Measurements from ENCODE around the gene PACSIN3. TPM values are rescaled to one million over a fixed set of nuclear protein-coding genes. Genes with fewer than 3 reads are reported as not detected.

PACSIN3 gene
- total RNA-seq, 4 donors from 2014 or later, result 55.9 to 95.7 (median 65.0) TPM

GRCh38 chr11:47229161-47229560 is 42.9 kb upstream of the PACSIN3 start:
- 85 to 91% methylated on average over 8 of the region's 8 CpGs for WGBS, 2 donors
- intact Hi-C loops (cut with DNase I), result no loop called here
- peaks cover 0 to 94% (median 3%) of the 10 kb centered on the region in 3 donors for H3K36me3 ChIP-seq
- no peak overlapping the region for H3K27ac ChIP-seq
- no peak for TF ChIP-seq CTCF (IDR thresholded peaks at IDR 0.05)
- TF ChIP-seq POLR2A (IDR thresholded peaks at IDR 0.05), result no peak
- H3K9me3 ChIP-seq, result no peaks in the 10 kb centered on the region
- H3K27me3 ChIP-seq, result no peaks in the 10 kb centered on the region
- peaks cover 0 to 5% (median 0%) of the 10 kb centered on the region in 3 donors for H3K4me1 ChIP-seq
- DNase-seq, result no peak
- H3K4me3 ChIP-seq, result no peak overlapping the region

GRCh38 chr11:47225552-47226400 is 39.5 kb upstream of the PACSIN3 start:
- DNase-seq, result no peak
- WGBS, 2 donors, result 85 to 94% methylated on average over 7 of the region's 7 CpGs
- no peaks in the 10 kb centered on the region for H3K27me3 ChIP-seq
- intact Hi-C loops (cut with DNase I), result no loop called here
- H3K4me1 ChIP-seq, result peaks cover 0 to 1% (median under 1%) of the 10 kb centered on the region in 3 donors
- H3K9me3 ChIP-seq, result no peaks in the 10 kb centered on the region
- H3K4me3 ChIP-seq, result no peak overlapping the region
- TF ChIP-seq CTCF (IDR thresholded peaks at IDR 0.05) (no peak), POLR2A (IDR thresholded peaks at IDR 0.05) (no peak)
- no peak overlapping the region for H3K27ac ChIP-seq
- peaks cover 4 to 100% (median 7%) of the 10 kb centered on the region in 3 donors for H3K36me3 ChIP-seq

- Histone ChIP-seq H3K9me3 (no peaks in the 10 kb centered on the region), H3K4me1 (peaks cover 4 to 31% (median 17%) of the 10 kb centered on the region in 3 donors), H3K27ac (no peak overlapping the region), H3K36me3 (peaks cover 4 to 98% (median 7%) of the 10 kb centered on the region in 3 donors), H3K4me3 (no peak overlapping the region), H3K27me3 (no peaks in the 10 kb centered on the region)
- WGBS, 2 donors, result 93 to 100% methylated on average over 2 of the region's 2 CpGs
- no peak for TF ChIP-seq POLR2A (IDR thresholded peaks at IDR 0.05)
- no peak for DNase-seq
- intact Hi-C loops (cut with DNase I), result no loop called here
Observed at GRCh38 chr11:47222696-47223095, 36.5 kb upstream of the PACSIN3 start.

GRCh38 chr11:47220401-47220821 is 34.2 kb upstream of the PACSIN3 start:
- Histone ChIP-seq H3K9me3 (no peaks in the 10 kb centered on the region), H3K4me3 (no peak overlapping the region), H3K36me3 (peaks cover 4 to 84% (median 7%) of the 10 kb centered on the region in 3 donors), H3K27ac (peak overlapping the region in 2 of 4 donors; percentile 25 to 39), H3K27me3 (no peaks in the 10 kb centered on the region), H3K4me1 (peaks cover 15 to 54% (median 32%) of the 10 kb centered on the region in 3 donors)
- no peak for DNase-seq
- no peak for TF ChIP-seq CTCF (IDR thresholded peaks at IDR 0.05)
- intact Hi-C loops (cut with DNase I), result no loop called here
- WGBS, 2 donors, result 29 to 44% methylated on average over 1 of the region's 1 CpG

GRCh38 chr11:47216121-47216798 is 30.0 kb upstream of the PACSIN3 start:
- peak overlapping the region; percentile 93 to 99 (median 95) for H3K27ac ChIP-seq
- H3K27me3 ChIP-seq, result no peaks in the 10 kb centered on the region
- TF ChIP-seq POLR2A (IDR thresholded peaks at IDR 0.05) (no peak), CTCF (IDR thresholded peaks at IDR 0.05) (no peak)
- no peak for DNase-seq
- H3K4me3 ChIP-seq, result peak overlapping the region; percentile 60 to 77 (median 75)
- intact Hi-C loops (cut with DNase I), result loop anchor here (5.0 kb wide), 1 partner anchor 34 kb away; no protein-coding TSS in a partner anchor
- peaks cover 0 to 42% (median 4%) of the 10 kb centered on the region in 3 donors for H3K36me3 ChIP-seq
- H3K9me3 ChIP-seq, result no peaks in the 10 kb centered on the region
- 4 to 10% methylated on average over 5 to 11 of the region's 12 CpGs for WGBS, 2 donors
- H3K4me1 ChIP-seq, result peaks cover 21 to 82% (median 37%) of the 10 kb centered on the region in 3 donors
